GM12878 (cell line): ENCODE data around the gene DACH1. TPM values are rescaled to one million over a fixed set of nuclear protein-coding genes. Genes with fewer than 3 reads are reported as not detected.

ENCODE experiments used
- ATAC-seq: fragments of 200-7000 bp; cut with Tn5 transposase; 3 replicates; pipeline ENCODE4 v1.9.1; 2020; ENCODE audit warnings: mild to moderate bottlenecking, moderate library complexity
- BruUV-seq: library from RNA; stranded (reverse); fragments of 400-500 nt; replicated peaks from 2 replicates; lab custom pipeline; 2021; lab: Mats Ljungman, UMichigan
- CTCF ChIA-PET: fragments of 300-600 bp; sonication (Branson Sonifier 250); formaldehyde crosslinking; extraction: SDS; loops from one replicate; lab custom pipeline; 2021; ENCODE audit warnings: inconsistent platforms; lab: Yijun Ruan, JAX
- POLR2A ChIA-PET: fragments of 350-600 bp; formaldehyde crosslinking; extraction: SDS; loops from one replicate; lab custom pipeline; 2021; ENCODE audit warnings: inconsistent platforms; lab: Charles Lee
- RAD21 ChIA-PET: fragments of 300-600 bp; sonication (Branson Sonifier 250); formaldehyde crosslinking; loops from one replicate; lab custom pipeline; 2023; ENCODE audit warnings: antibody characterized with exemption; ENCODE audit not compliant: unreplicated experiment; lab: Charles Lee
- SMC1A ChIA-PET: fragments of 300-600 bp; sonication (Branson Sonifier 250); formaldehyde crosslinking; loops from one replicate; lab custom pipeline; 2023; ENCODE audit not compliant: unreplicated experiment, uncharacterized antibody; lab: Charles Lee
- DNase-seq: peaks from one replicate; pipeline ENCODE4 v3.0.0-alpha.2; 2011; ENCODE audit warnings: low read depth, low spot score
- FAIRE-seq: peaks from 3 replicates; lab custom pipeline; 2011; peaks lifted over from hg19 to GRCh38; lab: Jason Lieb, UNC
- H2AFZ ChIP-seq: 2 replicates; pipeline ENCODE4 v1.6.0; 2011; ENCODE audit warnings: low read depth, low read length, control low read depth; ENCODE audit not compliant: control insufficient read depth
- H3K27ac ChIP-seq: 2 replicates; pipeline ENCODE4 v1.5.1; 2011; ENCODE audit warnings: control low read depth; ENCODE audit not compliant: control insufficient read depth, insufficient read depth
- H3K27me3 ChIP-seq, 2 experiments: replicated peaks in 1 of 2; 2 replicates each; pipeline versions ENCODE4 v1.6.0 to v1.6.1; 2011; ENCODE audit warnings: low read length in 1 of 2; ENCODE audit not compliant: control insufficient read depth in 2 of 2, insufficient read depth in 2 of 2
- H3K36me3 ChIP-seq, 2 experiments: 2 replicates each; pipeline ENCODE4 v1.5.1; 2011; ENCODE audit warnings: low read length in 1 of 2; ENCODE audit not compliant: control insufficient read depth in 2 of 2, insufficient read depth in 2 of 2
- H3K4me1 ChIP-seq: 2 replicates; pipeline ENCODE4 v1.6.1; 2011; ENCODE audit warnings: mild to moderate bottlenecking, low read length, moderate library complexity, mixed read lengths; ENCODE audit not compliant: control insufficient read depth, insufficient read depth
- H3K4me2 ChIP-seq: 2 replicates; pipeline ENCODE4 v1.6.0; 2011; ENCODE audit warnings: control low read depth; ENCODE audit not compliant: control insufficient read depth, insufficient read depth
- H3K4me3 ChIP-seq: fragments of 200-600 bp; sonication (generic); 2 replicates; pipeline ENCODE4 v1.5.1; 2016
- H3K79me2 ChIP-seq: 2 replicates; pipeline ENCODE4 v1.6.0; 2011; ENCODE audit warnings: low read length; ENCODE audit not compliant: control insufficient read depth, insufficient read depth
- H3K9ac ChIP-seq: 2 replicates; pipeline ENCODE4 v1.8.0; 2011; ENCODE audit warnings: low read length, control low read depth, mixed read lengths; ENCODE audit not compliant: control insufficient read depth, insufficient read depth
- H3K9me3 ChIP-seq: replicated peaks from 3 replicates; pipeline ENCODE4 v1.5.1; 2011; ENCODE audit warnings: mild to moderate bottlenecking, low read length; ENCODE audit not compliant: control insufficient read depth, insufficient read depth
- H4K20me1 ChIP-seq: 2 replicates; pipeline ENCODE4 v1.6.0; 2011; ENCODE audit not compliant: control insufficient read depth, insufficient read depth
- FOS ChIP-seq: IDR thresholded peaks from 3 replicates; pipeline ENCODE4 v1.6.1; 2011; ENCODE audit warnings: borderline replicate concordance; ENCODE audit not compliant: insufficient read length; ENCODE audit errors: extremely low read depth
- LARP7 ChIP-seq: fragments of 450-650 bp; IDR thresholded peaks from 2 replicates; pipeline ENCODE4 v1.6.1; 2017; ENCODE audit warnings: mild to moderate bottlenecking
- MEF2B ChIP-seq: fragments of 450-650 bp; IDR thresholded peaks from 2 replicates; pipeline ENCODE4 v1.6.1; 2018; ENCODE audit warnings: mild to moderate bottlenecking, moderate library complexity; ENCODE audit not compliant: partially characterized antibody, poor library complexity, severe bottlenecking
- SMC3 ChIP-seq: IDR thresholded peaks from 2 replicates; pipeline ENCODE4 v1.6.1; 2011; ENCODE audit warnings: low read length, improper control_type of control experiment, borderline replicate concordance
- WGBS: methylation state at CpG from one replicate; pipeline ENCODE4 v1.1.6; 2016; ENCODE audit warnings: low lambda C conversion rate; ENCODE audit not compliant: insufficient replicate concordance, insufficient coverage; ENCODE audit errors: missing lambda C conversion rate; 5-methylcytosine and 5-hydroxymethylcytosine counted together
- in situ Hi-C: fragments of 300-500 bp; cut with MboI; formaldehyde crosslinking; loops from 9 replicates; pipeline ENCODE4 v1.14.3; 2018; ENCODE audit warnings: mixed read lengths
- intact Hi-C: fragments of 100-400 bp; cut with micrococcal nuclease; formaldehyde crosslinking; loops from one replicate; pipeline ENCODE4 v1.14.2; 2022; ENCODE audit not compliant: unreplicated experiment
- polyA plus RNA-seq, 11 experiments: library from polyadenylated mRNA; depleted of rRNA in 4 of 11; unstranded in 6 of 11; stranded (reverse) in 5 of 11; fragments of >200 nt; fragmentation: Nextera tagmentation in 4 of 11; fragmentation: Illumina TruSeq in 1 of 11; extraction: Ambion mirVana in 4 of 11; extraction: Trizol in 1 of 11; gene quantifications; 1 replicate in 1 of 11; 2 replicates in 10 of 11; pipeline versions ENCODE4 v1.2.1 to v1.2.3, GENCODE V29; 2011 to 2016; ENCODE audit warnings: inconsistent platforms in 2 of 11, missing spikeins in 2 of 11, low read depth in 1 of 11
- total RNA-seq, 4 experiments: library from RNA; depleted of rRNA in 3 of 4; stranded (reverse); fragments of >200 nt in 3 of 4; fragmentation: Illumina TruSeq in 1 of 4; extraction: Trizol in 1 of 4; gene quantifications; 2 replicates each; pipeline versions ENCODE4 v1.2.1 to v1.2.3, GENCODE V29; 2013 to 2021
- TF ChIP-seq, protein P1 (sequence below): fragments of 450-650 bp; IDR thresholded peaks from 2 replicates; pipeline ENCODE4 v1.6.1; 2016; ENCODE audit warnings: mild to moderate bottlenecking

The DACH1 gene
- total and polyA plus RNA-seq, 10 of the 15 experiments (the other 5 are each of a cell fraction or from before 2014, with no cell fraction given): 0.05 TPM; not detected in 9

GRCh38 chr13:71624653-71625600 is 242.1 kb downstream of the DACH1 start:
- 2% methylated on average over 5 of the region's 5 CpGs for WGBS

More at GRCh38 chr13:71624653-71625600, 242.1 kb downstream of the DACH1 start:
- no peaks in the 10 kb centered on the region for H4K20me1 ChIP-seq
- ATAC-seq: no peak
- H3K9ac ChIP-seq: no peak overlapping the region
- no peaks in the 10 kb centered on the region for H3K27me3 ChIP-seq
- ChIA-PET CTCF (no interaction called here), SMC1A (no interaction called here), RAD21 (no interaction called here), POLR2A (no interaction called here)
- no peak overlapping the region for H3K4me2 ChIP-seq
- no peak overlapping the region for H3K4me3 ChIP-seq
- intact Hi-C loops (no loop called here), in situ Hi-C loops (no loop called here)
- no peak overlapping the region for H3K27ac ChIP-seq
- no TSS peak for BruUV-seq
- no peaks in the 10 kb centered on the region for H3K79me2 ChIP-seq
- FAIRE-seq: no peak
- TF ChIP-seq LARP7: no peak
- TF ChIP-seq MEF2B: no peak
- TF ChIP-seq, protein P1, sequence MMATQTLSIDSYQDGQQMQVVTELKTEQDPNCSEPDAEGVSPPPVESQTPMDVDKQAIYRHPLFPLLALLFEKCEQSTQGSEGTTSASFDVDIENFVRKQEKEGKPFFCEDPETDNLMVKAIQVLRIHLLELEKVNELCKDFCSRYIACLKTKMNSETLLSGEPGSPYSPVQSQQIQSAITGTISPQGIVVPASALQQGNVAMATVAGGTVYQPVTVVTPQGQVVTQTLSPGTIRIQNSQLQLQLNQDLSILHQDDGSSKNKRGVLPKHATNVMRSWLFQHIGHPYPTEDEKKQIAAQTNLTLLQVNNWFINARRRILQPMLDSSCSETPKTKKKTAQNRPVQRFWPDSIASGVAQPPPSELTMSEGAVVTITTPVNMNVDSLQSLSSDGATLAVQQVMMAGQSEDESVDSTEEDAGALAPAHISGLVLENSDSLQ: no peak
- no peak for TF ChIP-seq SMC3
- TF ChIP-seq FOS: no peak
- DNase-seq: no peak
- H3K9me3 ChIP-seq: no peaks in the 10 kb centered on the region
- H2AFZ ChIP-seq: no peak overlapping the region
- no peaks in the 10 kb centered on the region for H3K4me1 ChIP-seq
- no peaks in the 10 kb centered on the region for H3K36me3 ChIP-seq
